IgD-negative memory B cell (primary cell): ENCODE data around the gene TBC1D2B. TPM values are rescaled to one million over a fixed set of nuclear protein-coding genes. Genes with fewer than 3 reads are reported as not detected.
A peak's percentile ranks its signal among the peaks of the same experiment; 100 is the strongest.

ENCODE experiments used
- H3K27ac Mint-ChIP-seq, 3 donors: one replicate each; pipeline ENCODE4 v1.8.0; 2020 to 2022; ENCODE audit warnings: mild to moderate bottlenecking in 3 of 3, mixed read lengths in 3 of 3, moderate library complexity in 1 of 3
- H3K27me3 Mint-ChIP-seq: one replicate; pipeline ENCODE4 v1.8.0; 2021; ENCODE audit warnings: mixed read lengths
- H3K36me3 Mint-ChIP-seq: one replicate; pipeline ENCODE4 v1.8.0; 2020; ENCODE audit warnings: mild to moderate bottlenecking, mixed read lengths
- H3K4me1 Mint-ChIP-seq, 3 donors: one replicate each; pipeline ENCODE4 v1.8.0; 2020 to 2022; ENCODE audit warnings: mixed read lengths in 3 of 3, mild to moderate bottlenecking in 1 of 3
- H3K4me3 Mint-ChIP-seq, 4 donors: one replicate each; pipeline ENCODE4 v1.8.0; 2020 to 2022; ENCODE audit warnings: mild to moderate bottlenecking in 4 of 4, mixed read lengths in 4 of 4, moderate library complexity in 3 of 4
- H3K9me3 Mint-ChIP-seq, 3 donors: one replicate each; pipeline ENCODE4 v1.8.0; 2020 to 2021; ENCODE audit warnings: mixed read lengths in 3 of 3, mild to moderate bottlenecking in 1 of 3
- polyA plus RNA-seq: library from polyadenylated mRNA; unstranded; fragments of 300-500 nt; fragmentation: Illumina TruSeq; gene quantifications from one replicate; pipeline ENCODE4 v1.2.3, GENCODE V29; 2021

TBC1D2B gene
- polyA plus RNA-seq, 1 donor from 2014 or later, result 1.7 TPM

DNA sequence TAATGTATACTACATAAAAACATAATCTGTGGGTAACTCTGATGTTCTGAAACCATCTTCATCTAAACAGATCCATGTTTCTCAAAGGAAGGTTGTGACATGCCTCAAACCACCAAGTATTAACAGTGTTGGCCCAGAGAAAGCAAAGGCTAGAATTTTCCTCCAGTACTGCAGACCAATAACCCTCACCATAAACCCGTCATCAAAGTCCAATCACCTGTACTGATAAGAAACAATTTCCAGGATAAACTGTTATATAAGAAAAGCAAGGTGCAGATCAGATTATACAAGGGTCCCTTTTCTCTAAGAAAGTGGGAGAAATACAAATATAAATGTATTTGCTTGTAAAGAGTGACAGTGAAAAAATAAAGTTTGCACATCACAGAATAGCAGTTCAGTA lies 32.3 kb downstream of the TBC1D2B start:
- no peaks in the 10 kb centered on the region for H3K9me3 Mint-ChIP-seq
- peak overlapping the region in 1 of 3 donors; percentile 54 for H3K27ac Mint-ChIP-seq
- H3K4me1 Mint-ChIP-seq, result peaks cover 0 to 9% (median 5%) of the 10 kb centered on the region in 3 donors

GRCh38 chr15:78044407-78045155 lies 32.9 kb downstream of the TBC1D2B start:
- Mint-ChIP-seq H3K4me1 (peaks cover 0 to 4% (median under 1%) of the 10 kb centered on the region in 3 donors), H3K36me3 (peaks cover 8% of the 10 kb centered on the region), H3K27ac (no peak overlapping the region), H3K27me3 (no peaks in the 10 kb centered on the region), H3K4me3 (no peak overlapping the region), H3K9me3 (no peaks in the 10 kb centered on the region)

More for the DNA sequence above, 32.3 kb downstream of the TBC1D2B start:
- H3K27me3 Mint-ChIP-seq, result no peaks in the 10 kb centered on the region
- peaks cover 8% of the 10 kb centered on the region for H3K36me3 Mint-ChIP-seq
- H3K4me3 Mint-ChIP-seq, result no peak overlapping the region

DNA sequence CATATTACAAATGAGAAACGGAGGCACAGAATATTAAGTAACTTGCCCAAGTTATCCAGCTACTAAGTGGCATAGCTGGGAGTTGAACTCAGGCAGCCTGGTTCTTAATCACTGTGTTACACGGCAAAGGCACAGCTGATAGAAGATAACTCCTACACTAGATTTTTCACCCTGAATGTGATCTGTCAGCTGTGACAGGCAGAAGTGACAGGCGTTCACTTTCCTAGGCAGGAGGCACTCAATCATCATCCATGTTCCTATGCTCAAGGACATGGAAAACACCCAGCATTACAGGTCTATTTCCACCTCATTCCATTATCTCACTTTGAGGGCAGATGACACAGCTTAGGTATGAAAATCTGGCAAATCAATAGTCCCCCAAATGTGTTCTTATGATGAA lies 35.6 kb downstream of the TBC1D2B start:
- Mint-ChIP-seq H3K36me3 (peaks cover 7% of the 10 kb centered on the region), H3K4me3 (no peak overlapping the region), H3K27ac (no peak overlapping the region), H3K27me3 (no peaks in the 10 kb centered on the region), H3K9me3 (no peaks in the 10 kb centered on the region), H3K4me1 (peaks cover 0 to 5% (median 0%) of the 10 kb centered on the region in 3 donors)

DNA sequence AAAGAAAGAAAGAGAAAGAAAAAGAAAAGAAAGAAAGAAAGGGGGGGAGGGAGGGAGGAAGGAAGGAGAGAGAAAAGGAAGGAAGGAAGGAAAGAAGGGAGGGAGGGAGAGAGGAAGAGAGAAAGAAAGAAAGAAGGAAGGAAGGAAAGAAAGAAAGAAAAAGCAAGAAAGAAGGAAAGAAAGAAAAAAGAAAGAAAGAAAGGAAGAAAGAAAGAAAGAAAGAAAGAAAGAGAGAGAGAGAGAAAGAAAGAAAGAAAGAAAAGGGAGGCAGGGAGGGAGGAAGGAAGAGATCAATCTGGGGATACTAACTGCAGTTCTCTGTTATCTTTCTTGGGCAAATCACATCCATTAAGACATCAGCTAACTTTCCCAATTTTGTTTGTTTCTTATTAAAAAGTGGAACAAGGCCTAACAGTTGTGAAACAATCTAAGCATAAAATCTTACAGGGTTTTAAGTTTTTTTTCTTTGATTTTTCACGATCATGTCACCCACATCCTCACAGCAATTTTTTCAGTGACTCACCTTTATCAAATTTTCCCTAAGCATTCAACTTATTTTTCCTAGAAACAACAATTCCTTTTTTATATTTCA lies 36.8 kb downstream of the TBC1D2B start:
- H3K9me3 Mint-ChIP-seq, result no peaks in the 10 kb centered on the region
- H3K27me3 Mint-ChIP-seq, result no peaks in the 10 kb centered on the region
- peaks cover 0 to 3% (median under 1%) of the 10 kb centered on the region in 3 donors for H3K4me1 Mint-ChIP-seq
- peaks cover 5% of the 10 kb centered on the region for H3K36me3 Mint-ChIP-seq
- peak overlapping the region in 1 of 3 donors; percentile 33 for H3K27ac Mint-ChIP-seq
- no peak overlapping the region for H3K4me3 Mint-ChIP-seq

- no peak overlapping the region for H3K4me3 Mint-ChIP-seq
- peaks cover 7 to 20% (median 19%) of the 10 kb centered on the region in 3 donors for H3K4me1 Mint-ChIP-seq
Measured at GRCh38 chr15:78038585-78039247, 38.8 kb downstream of the TBC1D2B start.

DNA sequence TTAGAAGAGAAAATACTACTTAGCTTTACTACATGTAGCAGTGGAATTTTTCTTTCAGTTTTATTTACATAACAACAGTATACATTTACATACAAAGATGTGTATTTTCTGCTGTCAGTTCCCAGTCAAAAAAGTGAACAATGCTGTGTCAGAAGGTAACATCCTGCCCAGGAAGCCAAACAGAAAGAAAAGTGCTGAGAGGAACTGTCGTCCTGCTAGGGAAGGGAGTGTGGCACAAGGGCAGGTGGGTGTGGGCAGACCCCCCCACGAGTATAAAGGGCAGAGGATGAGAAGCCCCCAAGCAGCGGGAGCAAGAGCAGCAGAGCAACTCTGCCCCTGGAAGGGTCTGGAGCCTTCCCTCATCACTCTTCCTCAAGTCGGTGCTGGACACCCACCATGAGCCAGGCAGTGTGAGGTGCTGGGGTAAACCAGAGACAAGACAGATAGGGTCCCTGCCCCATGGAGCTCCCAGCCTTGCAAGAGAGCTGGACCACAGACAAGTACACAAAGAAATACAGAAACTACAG lies 39.7 kb downstream of the TBC1D2B start:
- Mint-ChIP-seq H3K4me1 (peaks cover 7 to 24% (median 21%) of the 10 kb centered on the region in 3 donors), H3K27me3 (peaks cover 2% of the 10 kb centered on the region), H3K36me3 (peaks cover 3% of the 10 kb centered on the region), H3K27ac (no peak overlapping the region), H3K4me3 (no peak overlapping the region), H3K9me3 (no peaks in the 10 kb centered on the region)

More at GRCh38 chr15:78038585-78039247, 38.8 kb downstream of the TBC1D2B start:
- peaks cover 2% of the 10 kb centered on the region for H3K27me3 Mint-ChIP-seq
- no peaks in the 10 kb centered on the region for H3K9me3 Mint-ChIP-seq
- H3K36me3 Mint-ChIP-seq, result peaks cover 6% of the 10 kb centered on the region
- H3K27ac Mint-ChIP-seq, result no peak overlapping the region

DNA sequence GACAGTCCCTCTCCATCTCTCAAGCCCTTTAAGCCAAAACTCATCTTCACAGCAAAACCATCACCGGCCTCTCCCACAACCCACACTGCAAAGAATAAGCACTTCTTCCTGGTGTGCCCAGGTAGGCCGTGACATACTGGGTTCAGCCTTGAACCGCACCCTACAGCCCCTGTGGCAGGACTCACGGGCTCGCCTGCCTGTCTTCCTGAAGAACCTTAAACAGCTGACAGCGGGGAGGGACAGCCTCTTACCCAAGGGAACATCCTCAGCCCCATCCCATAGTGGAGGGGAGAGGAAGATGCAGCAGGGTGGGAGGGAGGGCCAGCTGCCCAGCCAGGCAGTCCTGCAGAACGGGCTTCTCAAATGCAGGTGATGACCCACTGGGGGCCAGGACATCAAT lies 40.2 kb downstream of the TBC1D2B start:
- H3K9me3 Mint-ChIP-seq, result no peaks in the 10 kb centered on the region
- H3K36me3 Mint-ChIP-seq, result peaks cover 3% of the 10 kb centered on the region
- peak overlapping the region in 1 of 3 donors; percentile 95 for H3K27ac Mint-ChIP-seq
- peaks cover 10 to 27% (median 26%) of the 10 kb centered on the region in 3 donors for H3K4me1 Mint-ChIP-seq
- no peak overlapping the region for H3K4me3 Mint-ChIP-seq
- peaks cover 2% of the 10 kb centered on the region for H3K27me3 Mint-ChIP-seq

DNA sequence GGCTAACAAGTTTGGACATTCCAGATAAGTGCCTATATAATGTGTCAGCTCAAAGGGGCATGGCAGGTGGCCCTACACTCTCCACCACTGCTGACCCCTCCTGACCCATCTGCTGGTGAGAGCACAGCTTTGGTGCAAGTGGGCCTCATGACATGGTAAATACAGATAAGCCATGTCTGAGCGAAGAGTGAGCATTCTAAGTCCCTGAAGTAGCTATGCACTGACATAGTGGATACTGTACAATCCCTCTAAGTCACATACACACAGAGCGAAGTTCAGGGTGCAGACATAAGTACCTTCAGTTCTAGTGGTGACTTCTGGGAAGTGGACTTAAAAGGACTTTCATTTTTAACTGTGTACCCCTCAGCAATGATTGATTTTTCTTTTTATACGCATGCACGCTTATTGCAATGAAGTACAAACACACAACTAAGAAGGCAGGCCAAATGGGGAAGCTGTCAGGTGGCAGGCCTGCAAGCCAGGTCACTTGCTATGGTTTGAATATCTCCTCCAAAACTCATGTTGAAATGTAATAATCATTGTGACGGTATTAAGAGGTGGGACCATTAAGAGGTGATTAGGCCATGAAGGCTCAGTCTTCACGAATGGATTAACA lies 41.5 kb downstream of the TBC1D2B start:
- peaks cover 10 to 29% (median 28%) of the 10 kb centered on the region in 3 donors for H3K4me1 Mint-ChIP-seq
- no peak overlapping the region for H3K4me3 Mint-ChIP-seq
- peaks cover 2% of the 10 kb centered on the region for H3K27me3 Mint-ChIP-seq
- peak overlapping the region in 1 of 3 donors; percentile 91 for H3K27ac Mint-ChIP-seq
- no peaks in the 10 kb centered on the region for H3K9me3 Mint-ChIP-seq
- H3K36me3 Mint-ChIP-seq, result peaks cover 3% of the 10 kb centered on the region

DNA sequence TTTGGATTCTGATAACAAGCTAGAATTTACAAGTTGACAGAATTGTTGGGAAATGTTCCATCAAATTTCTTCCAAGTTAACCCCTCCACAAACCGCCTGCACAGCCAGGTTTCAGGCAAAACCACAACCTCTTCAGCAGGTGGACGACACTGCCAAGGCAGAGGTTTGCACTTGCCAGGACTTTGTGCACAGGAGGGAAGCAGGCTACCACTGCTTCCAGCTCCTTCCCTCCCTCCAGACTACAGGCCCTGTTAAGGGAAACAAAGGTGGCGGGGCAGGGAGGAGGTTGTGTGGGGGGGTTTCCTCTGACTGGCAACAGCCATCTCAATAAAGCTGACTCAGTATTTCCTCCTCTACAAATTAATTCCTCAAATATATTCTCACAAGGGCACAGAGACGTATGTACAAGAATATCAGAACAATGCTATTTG lies 42.2 kb downstream of the TBC1D2B start:
- Mint-ChIP-seq H3K27ac (peak overlapping the region in 2 of 3 donors; percentile 39 to 91), H3K4me3 (peak overlapping the region in 1 of 4 donors; percentile 82), H3K27me3 (peaks cover 2% of the 10 kb centered on the region), H3K9me3 (no peaks in the 10 kb centered on the region), H3K4me1 (peaks cover 10 to 29% (median 28%) of the 10 kb centered on the region in 3 donors), H3K36me3 (peaks cover 6% of the 10 kb centered on the region)

- Mint-ChIP-seq H3K36me3 (peaks cover 9% of the 10 kb centered on the region), H3K4me3 (peak overlapping the region in 2 of 4 donors; percentile 68 to 82), H3K4me1 (peaks cover 10 to 29% (median 28%) of the 10 kb centered on the region in 3 donors), H3K27me3 (peaks cover 2% of the 10 kb centered on the region), H3K27ac (peak overlapping the region; percentile 13 to 91 (median 39)), H3K9me3 (no peaks in the 10 kb centered on the region)
Measured at GRCh38 chr15:78034495-78035191, 42.9 kb downstream of the TBC1D2B start.

- H3K4me3 Mint-ChIP-seq, result peak overlapping the region in 1 of 4 donors; percentile 20
- H3K4me1 Mint-ChIP-seq, result peaks cover 10 to 29% (median 28%) of the 10 kb centered on the region in 3 donors
- H3K27ac Mint-ChIP-seq, result peak overlapping the region in 1 of 3 donors; percentile 91
- peaks cover 10% of the 10 kb centered on the region for H3K36me3 Mint-ChIP-seq
- no peaks in the 10 kb centered on the region for H3K9me3 Mint-ChIP-seq
- peaks cover 2% of the 10 kb centered on the region for H3K27me3 Mint-ChIP-seq
Measured at GRCh38 chr15:78033864-78034263, 43.6 kb downstream of the TBC1D2B start.

- H3K9me3 Mint-ChIP-seq, result no peaks in the 10 kb centered on the region
- H3K4me3 Mint-ChIP-seq, result peak overlapping the region in 1 of 4 donors; percentile 2
- peaks cover 13% of the 10 kb centered on the region for H3K36me3 Mint-ChIP-seq
- H3K27ac Mint-ChIP-seq, result peak overlapping the region in 1 of 3 donors; percentile 33
- peaks cover 10 to 28% (median 26%) of the 10 kb centered on the region in 3 donors for H3K4me1 Mint-ChIP-seq
- peaks cover 2% of the 10 kb centered on the region for H3K27me3 Mint-ChIP-seq
Measured at GRCh38 chr15:78032671-78033070, 44.8 kb downstream of the TBC1D2B start.

DNA sequence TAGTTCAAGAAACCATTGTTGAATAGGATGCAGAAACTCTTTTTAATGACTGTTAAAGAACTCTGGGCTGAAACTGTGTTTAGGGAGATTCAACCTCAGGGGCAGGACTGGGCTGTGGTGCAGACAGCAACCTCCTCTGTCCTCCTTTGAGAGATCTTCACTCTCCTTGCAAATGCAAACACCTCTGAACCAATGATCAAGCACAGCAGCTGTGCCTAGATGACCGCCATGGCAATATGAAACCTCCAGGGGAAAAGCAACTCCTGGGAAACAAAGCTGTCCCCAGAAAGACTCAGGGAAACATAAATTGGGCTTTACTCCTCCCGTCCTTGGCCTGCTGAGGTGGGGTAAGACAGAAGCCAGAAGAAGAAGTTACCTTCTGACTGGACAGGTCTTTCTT lies 52.6 kb downstream of the TBC1D2B start:
- H3K4me3 Mint-ChIP-seq, result no peak overlapping the region
- H3K27ac Mint-ChIP-seq, result no peak overlapping the region
- no peaks in the 10 kb centered on the region for H3K27me3 Mint-ChIP-seq
- peaks cover 19% of the 10 kb centered on the region for H3K36me3 Mint-ChIP-seq
- H3K4me1 Mint-ChIP-seq, result peaks cover 0 to 1% (median 0%) of the 10 kb centered on the region in 3 donors
- H3K9me3 Mint-ChIP-seq, result no peaks in the 10 kb centered on the region

- peaks cover 0 to 1% (median 0%) of the 10 kb centered on the region in 3 donors for H3K4me1 Mint-ChIP-seq
- no peaks in the 10 kb centered on the region for H3K9me3 Mint-ChIP-seq
- H3K27me3 Mint-ChIP-seq, result no peaks in the 10 kb centered on the region
- no peak overlapping the region for H3K27ac Mint-ChIP-seq
- H3K36me3 Mint-ChIP-seq, result peaks cover 18% of the 10 kb centered on the region
- H3K4me3 Mint-ChIP-seq, result no peak overlapping the region
Measured at GRCh38 chr15:78024519-78024870, 53.0 kb downstream of the TBC1D2B start.
